ENCODE data around the gene PCDHGC5. TPM values are rescaled to one million over a fixed set of nuclear protein-coding genes. Genes with fewer than 3 reads are reported as not detected.

The PCDHGC5 gene
- total RNA-seq, 1 experiment from 2014 or later = 0.61 TPM

GRCh38 chr5:141489841-141490240, 960 bp downstream of the PCDHGC5 start:
- TF ChIP-seq CTCF (IDR thresholded peaks at IDR 0.05; ENCODE audit: unreplicated experiment) = no peak
- Mint-ChIP-seq H3K9me3 (ENCODE audit: unreplicated experiment) (no peaks in the 10 kb centered on the region), H3K4me3 (ENCODE audit: unreplicated experiment) (no peak overlapping the region), H3K36me3 (ENCODE audit: insufficient read depth, unreplicated experiment) (peaks cover 6% of the 10 kb centered on the region), H3K27me3 (ENCODE audit: insufficient read depth, unreplicated experiment) (no peaks in the 10 kb centered on the region), H3K27ac (ENCODE audit: low read depth, unreplicated experiment) (no peak overlapping the region), H3K4me1 (ENCODE audit: insufficient read depth, unreplicated experiment) (peaks cover 9% of the 10 kb centered on the region)
- intact Hi-C loops (cut with micrococcal nuclease) = no loop called here
- ChIA-PET CTCF (interaction anchor here (1.0 kb wide), 2 partner anchors 19 to 170 kb away, joined by 3 read pairs; partner anchors contain the start of gene TAF7), POLR2A (interaction anchor here (0.5 to 2.1 kb wide), 2 partner anchors 19 to 340 kb away, joined by 3 to 7 read pairs; no protein-coding TSS in a partner anchor)
- no peak for DNase-seq (ENCODE audit: unreplicated experiment)
- no TSS peak for BruUV-seq (replicated peaks)

- Mint-ChIP-seq H3K9me3 (ENCODE audit: unreplicated experiment) (no peaks in the 10 kb centered on the region), H3K4me1 (ENCODE audit: insufficient read depth, unreplicated experiment) (peaks cover 9% of the 10 kb centered on the region), H3K4me3 (ENCODE audit: unreplicated experiment) (no peak overlapping the region), H3K36me3 (ENCODE audit: insufficient read depth, unreplicated experiment) (peaks cover 7% of the 10 kb centered on the region), H3K27me3 (ENCODE audit: insufficient read depth, unreplicated experiment) (no peaks in the 10 kb centered on the region), H3K27ac (ENCODE audit: low read depth, unreplicated experiment) (no peak overlapping the region)
- TF ChIP-seq CTCF (IDR thresholded peaks at IDR 0.05; ENCODE audit: unreplicated experiment) = no peak
- ChIA-PET POLR2A (interaction anchor here (2.1 kb wide), 1 partner anchor 19 kb away, joined by 7 read pairs; no protein-coding TSS in a partner anchor), CTCF (interaction anchor here (0.6 to 0.7 kb wide), 2 partner anchors 109 to 177 kb away, joined by 3 read pairs; no protein-coding TSS in a partner anchor)
- BruUV-seq (replicated peaks) = no TSS peak
- no peak for DNase-seq (ENCODE audit: unreplicated experiment)
- intact Hi-C loops (cut with micrococcal nuclease) = no loop called here
Measured at GRCh38 chr5:141490271-141490670, 1.4 kb downstream of the PCDHGC5 start.

- POLR2A ChIA-PET = no interaction called here
Measured at GRCh38 chr5:141490771-141491170, 1.9 kb downstream of the PCDHGC5 start.

More at GRCh38 chr5:141490771-141491170, 1.9 kb downstream of the PCDHGC5 start:
- CTCF ChIA-PET = interaction anchor here (0.6 to 1.7 kb wide), 3 partner anchors 15 to 178 kb away, joined by 3 to 6 read pairs (median 3); partner anchors contain the start of gene PCDHGC3
- intact Hi-C loops (cut with micrococcal nuclease) = no loop called here
- BruUV-seq (replicated peaks) = no TSS peak
- Mint-ChIP-seq H3K4me3 (ENCODE audit: unreplicated experiment) (no peak overlapping the region), H3K9me3 (ENCODE audit: unreplicated experiment) (no peaks in the 10 kb centered on the region), H3K36me3 (ENCODE audit: insufficient read depth, unreplicated experiment) (peaks cover 11% of the 10 kb centered on the region), H3K27ac (ENCODE audit: low read depth, unreplicated experiment) (no peak overlapping the region), H3K27me3 (ENCODE audit: insufficient read depth, unreplicated experiment) (no peaks in the 10 kb centered on the region), H3K4me1 (ENCODE audit: insufficient read depth, unreplicated experiment) (peaks cover 9% of the 10 kb centered on the region)
- no peak for DNase-seq (ENCODE audit: unreplicated experiment)
- TF ChIP-seq CTCF (IDR thresholded peaks at IDR 0.05; ENCODE audit: unreplicated experiment) = no peak
